Activated naive CD4-positive, alpha-beta T cell treated with anti-CD3 and anti-CD28 coated beads for 36 hours (primary cell): ENCODE data around the gene ALX4. TPM values are rescaled to one million over a fixed set of nuclear protein-coding genes. Genes with fewer than 3 reads are reported as not detected.

Source experiments
- CTCF ChIA-PET: fragments of 350-600 bp; sonication (Branson Sonifier 250); formaldehyde crosslinking; loops from one replicate; lab custom pipeline; 2021; ENCODE audit warnings: antibody characterized with exemption; lab: Charles Lee
- DNase-seq: peaks from one replicate; pipeline ENCODE4 v3.0.0-alpha.2; 2020
- H3K27ac Mint-ChIP-seq: one replicate; pipeline ENCODE4 v1.8.0; 2021; ENCODE audit warnings: mild to moderate bottlenecking, mixed read lengths
- H3K27me3 Mint-ChIP-seq: one replicate; pipeline ENCODE4 v1.8.0; 2021; ENCODE audit warnings: low read depth, mixed read lengths
- H3K36me3 Mint-ChIP-seq: one replicate; pipeline ENCODE4 v1.8.0; 2021; ENCODE audit warnings: low read depth, mixed read lengths
- H3K4me1 Mint-ChIP-seq: one replicate; pipeline ENCODE4 v1.8.0; 2021; ENCODE audit warnings: low read depth, mixed read lengths
- H3K4me3 Mint-ChIP-seq: one replicate; pipeline ENCODE4 v1.8.0; 2021; ENCODE audit warnings: mild to moderate bottlenecking, moderate library complexity, mixed read lengths
- H3K9me3 Mint-ChIP-seq: one replicate; pipeline ENCODE4 v1.8.0; 2021; ENCODE audit warnings: mixed read lengths
- intact Hi-C: fragments of 100-400 bp; cut with micrococcal nuclease; formaldehyde crosslinking; loops from one replicate; pipeline ENCODE4 v1.15.1; 2023
- total RNA-seq, 2 experiments: library from RNA; stranded (reverse); gene quantifications; one replicate each; pipeline ENCODE4 v1.2.3, GENCODE V29; 2021

ALX4 gene
- total RNA-seq, 2 experiments from 2014 or later, result not detected

- Mint-ChIP-seq H3K4me3 (no peak overlapping the region), H3K9me3 (no peaks in the 10 kb centered on the region), H3K36me3 (no peaks in the 10 kb centered on the region), H3K27me3 (peaks cover 89% of the 10 kb centered on the region), H3K4me1 (peaks cover 13% of the 10 kb centered on the region), H3K27ac (no peak overlapping the region)
- intact Hi-C loops, result loop anchor here (10.0 kb wide), 1 partner anchor 736 kb away; no protein-coding TSS in a partner anchor
- DNase-seq, result no peak
- CTCF ChIA-PET, result no interaction called here
Observed at GRCh38 chr11:44310463-44311272, 729 bp upstream of the ALX4 start.

- CTCF ChIA-PET, result no interaction called here
- H3K27me3 Mint-ChIP-seq, result peaks cover 89% of the 10 kb centered on the region
- intact Hi-C loops, result loop anchor here (10.0 kb wide), 1 partner anchor 735 kb away; no protein-coding TSS in a partner anchor
- H3K27ac Mint-ChIP-seq, result no peak overlapping the region
- no peak overlapping the region for H3K4me3 Mint-ChIP-seq
- peaks cover 15% of the 10 kb centered on the region for H3K4me1 Mint-ChIP-seq
- DNase-seq, result no peak
- H3K9me3 Mint-ChIP-seq, result no peaks in the 10 kb centered on the region
- H3K36me3 Mint-ChIP-seq, result no peaks in the 10 kb centered on the region
Observed at GRCh38 chr11:44310206-44310462, 195 bp upstream of the ALX4 start.

- no peaks in the 10 kb centered on the region for H3K36me3 Mint-ChIP-seq
- no peak overlapping the region for H3K27ac Mint-ChIP-seq
- CTCF ChIA-PET, result no interaction called here
- peak overlapping the region; percentile 49 for H3K4me3 Mint-ChIP-seq
- intact Hi-C loops, result loop anchor here (5.0 kb wide), 1 partner anchor 117 kb away; no protein-coding TSS in a partner anchor
- H3K4me1 Mint-ChIP-seq, result peaks cover 25% of the 10 kb centered on the region
- no peaks in the 10 kb centered on the region for H3K9me3 Mint-ChIP-seq
- peaks cover 88% of the 10 kb centered on the region for H3K27me3 Mint-ChIP-seq
- no peak for DNase-seq
Observed at GRCh38 chr11:44308923-44309477, 939 bp downstream of the ALX4 start.

- no peak overlapping the region for H3K4me3 Mint-ChIP-seq
- CTCF ChIA-PET, result interaction anchor here (2.1 kb wide), 1 partner anchor 22 kb away, joined by 7 read pairs; no protein-coding TSS in a partner anchor
Observed at GRCh38 chr11:44308256-44308922, 1.6 kb downstream of the ALX4 start.

GRCh38 chr11:44307340-44308099 is 2.4 kb downstream of the ALX4 start:
- peaks cover 25% of the 10 kb centered on the region for H3K4me1 Mint-ChIP-seq
- H3K27ac Mint-ChIP-seq, result no peak overlapping the region
- peaks cover 89% of the 10 kb centered on the region for H3K27me3 Mint-ChIP-seq
- H3K36me3 Mint-ChIP-seq, result no peaks in the 10 kb centered on the region
- no peak for DNase-seq
- intact Hi-C loops, result loop anchor here (5.0 kb wide), 1 partner anchor 115 kb away; no protein-coding TSS in a partner anchor
- CTCF ChIA-PET, result interaction anchor here (2.1 kb wide), 1 partner anchor 21 kb away, joined by 7 read pairs; no protein-coding TSS in a partner anchor
- H3K9me3 Mint-ChIP-seq, result no peaks in the 10 kb centered on the region
- H3K4me3 Mint-ChIP-seq, result no peak overlapping the region

More at GRCh38 chr11:44308256-44308922, 1.6 kb downstream of the ALX4 start:
- Mint-ChIP-seq H3K36me3 (no peaks in the 10 kb centered on the region), H3K27me3 (peaks cover 88% of the 10 kb centered on the region), H3K4me1 (peaks cover 25% of the 10 kb centered on the region), H3K27ac (no peak overlapping the region), H3K9me3 (no peaks in the 10 kb centered on the region)
- intact Hi-C loops, result loop anchor here (5.0 kb wide), 1 partner anchor 116 kb away; no protein-coding TSS in a partner anchor
- DNase-seq, result no peak

- no peaks in the 10 kb centered on the region for H3K36me3 Mint-ChIP-seq
- peaks cover 25% of the 10 kb centered on the region for H3K4me1 Mint-ChIP-seq
- no peak for DNase-seq
- H3K27me3 Mint-ChIP-seq, result peaks cover 89% of the 10 kb centered on the region
- intact Hi-C loops, result loop anchor here (1.0 to 5.0 kb wide), 2 partner anchors 12 to 115 kb away; no protein-coding TSS in a partner anchor
- no peak overlapping the region for H3K27ac Mint-ChIP-seq
- no peak overlapping the region for H3K4me3 Mint-ChIP-seq
- H3K9me3 Mint-ChIP-seq, result no peaks in the 10 kb centered on the region
- CTCF ChIA-PET, result interaction anchor here (2.1 kb wide), 1 partner anchor 20 kb away, joined by 7 read pairs; no protein-coding TSS in a partner anchor
Observed at GRCh38 chr11:44306918-44307244, 3.1 kb downstream of the ALX4 start.

- CTCF ChIA-PET, result interaction anchor here (2.1 kb wide), 1 partner anchor 19 kb away, joined by 7 read pairs; no protein-coding TSS in a partner anchor
- Mint-ChIP-seq H3K27ac (no peak overlapping the region), H3K36me3 (no peaks in the 10 kb centered on the region), H3K4me1 (peaks cover 25% of the 10 kb centered on the region), H3K4me3 (peak overlapping the region; percentile 73), H3K9me3 (no peaks in the 10 kb centered on the region), H3K27me3 (peaks cover 87% of the 10 kb centered on the region)
- DNase-seq, result no peak
- intact Hi-C loops, result loop anchor here (1.0 to 5.0 kb wide), 2 partner anchors 13 to 114 kb away; no protein-coding TSS in a partner anchor
Observed at GRCh38 chr11:44306052-44306917, 3.7 kb downstream of the ALX4 start.

- peaks cover 25% of the 10 kb centered on the region for H3K4me1 Mint-ChIP-seq
- intact Hi-C loops, result loop anchor here (1.0 to 5.0 kb wide), 2 partner anchors 14 to 113 kb away; no protein-coding TSS in a partner anchor
- H3K27me3 Mint-ChIP-seq, result peaks cover 80% of the 10 kb centered on the region
- H3K36me3 Mint-ChIP-seq, result no peaks in the 10 kb centered on the region
- peak; percentile 49 for DNase-seq
- CTCF ChIA-PET, result no interaction called here
- no peaks in the 10 kb centered on the region for H3K9me3 Mint-ChIP-seq
- no peak overlapping the region for H3K27ac Mint-ChIP-seq
- H3K4me3 Mint-ChIP-seq, result peak overlapping the region; percentile 73
Observed at GRCh38 chr11:44305470-44306051, 4.4 kb downstream of the ALX4 start.

GRCh38 chr11:44305026-44305469 is 4.9 kb downstream of the ALX4 start:
- CTCF ChIA-PET, result no interaction called here
- H3K4me1 Mint-ChIP-seq, result peaks cover 25% of the 10 kb centered on the region
- no peaks in the 10 kb centered on the region for H3K9me3 Mint-ChIP-seq
- H3K36me3 Mint-ChIP-seq, result no peaks in the 10 kb centered on the region
- H3K27ac Mint-ChIP-seq, result no peak overlapping the region
- intact Hi-C loops, result loop anchor here (5.0 kb wide), 1 partner anchor 113 kb away; no protein-coding TSS in a partner anchor
- peaks cover 78% of the 10 kb centered on the region for H3K27me3 Mint-ChIP-seq
- peak overlapping the region; percentile 73 for H3K4me3 Mint-ChIP-seq
- no peak for DNase-seq

GRCh38 chr11:44304091-44305025 is 5.6 kb downstream of the ALX4 start:
- DNase-seq, result no peak
- CTCF ChIA-PET, result no interaction called here
- H3K27ac Mint-ChIP-seq, result no peak overlapping the region
- no peaks in the 10 kb centered on the region for H3K9me3 Mint-ChIP-seq
- peaks cover 25% of the 10 kb centered on the region for H3K4me1 Mint-ChIP-seq
- H3K36me3 Mint-ChIP-seq, result no peaks in the 10 kb centered on the region
- intact Hi-C loops, result loop anchor here (5.0 kb wide), 1 partner anchor 112 kb away; no protein-coding TSS in a partner anchor
- H3K27me3 Mint-ChIP-seq, result peaks cover 73% of the 10 kb centered on the region
- H3K4me3 Mint-ChIP-seq, result peak overlapping the region; percentile 9
